K562 (cell line): ENCODE data around the gene PTPRF. TPM values are rescaled to one million over a fixed set of nuclear protein-coding genes. Genes with fewer than 3 reads are reported as not detected.

Experiments used
- BRD9 ChIP-seq: fragments of 450-650 bp; IDR thresholded peaks from 2 replicates; pipeline ENCODE4 v1.6.1; 2018; ENCODE audit warnings: low read depth; ENCODE audit not compliant: partially characterized antibody
- CHD1 ChIP-seq: fragments of 200-600 bp; sonication (generic); IDR thresholded peaks from one replicate; pipeline ENCODE4 v1.6.1; 2012; ENCODE audit warnings: mild to moderate bottlenecking, moderate library complexity, low read length, inconsistent platforms
- E2F5 ChIP-seq: sonication (generic); formaldehyde crosslinking; IDR thresholded peaks from 2 replicates; pipeline ENCODE4 v1.8.0; 2022; ENCODE audit warnings: mild to moderate bottlenecking, missing genetic modification reagents
- ELF1 ChIP-seq: fragments of 200-800 bp; sonication (Bioruptor generic); IDR thresholded peaks from 2 replicates; pipeline ENCODE4 v1.6.1; 2016; ENCODE audit warnings: missing genetic modification characterization, missing compliant biosample characterization
- ETV5 ChIP-seq: sonication (generic); formaldehyde crosslinking; IDR thresholded peaks from 2 replicates; pipeline ENCODE4 v1.4.0; 2020; ENCODE audit warnings: low read depth, mild to moderate bottlenecking, missing genetic modification reagents
- GATAD2B ChIP-seq: fragments of 450-650 bp; IDR thresholded peaks from 2 replicates; pipeline ENCODE4 v1.6.1; 2017; ENCODE audit warnings: mild to moderate bottlenecking, borderline replicate concordance
- HDAC1 ChIP-seq, 2 experiments: fragments of 450-650 bp; IDR thresholded peaks; 2 replicates each; pipeline ENCODE4 v1.6.1; 2016 to 2017; ENCODE audit warnings: inconsistent platforms in 1 of 2, mild to moderate bottlenecking in 1 of 2, moderate library complexity in 1 of 2
- HES1 ChIP-seq: fragments of 450-650 bp; IDR thresholded peaks from 2 replicates; pipeline ENCODE4 v1.6.1; 2016; ENCODE audit warnings: low read depth, mild to moderate bottlenecking, moderate library complexity
- MAZ ChIP-seq, 2 experiments: fragments of 450-650 bp in 1 of 2; sonication (generic) in 1 of 2; formaldehyde crosslinking; IDR thresholded peaks in 1 of 2; conservative IDR thresholded peaks in 1 of 2; 2 replicates each; pipeline versions ENCODE4 v1.4.0 to v1.5.0; 2020; ENCODE audit warnings: mild to moderate bottlenecking in 1 of 2, missing genetic modification reagents in 1 of 2
- MECOM ChIP-seq: fragments of 250-450 bp; sonication (Bioruptor Pico); IDR thresholded peaks from 2 replicates; pipeline ENCODE4 v1.8.0; 2022; ENCODE audit warnings: inconsistent platforms
- PCBP1 ChIP-seq: fragments of 200-400 bp; formaldehyde crosslinking; IDR thresholded peaks from 2 replicates; pipeline ENCODE4 v1.6.1; 2018; ENCODE audit warnings: mild to moderate bottlenecking, low read depth, low read length; ENCODE audit not compliant: poor library complexity, severe bottlenecking
- PCBP2 ChIP-seq: fragments of 200-400 bp; formaldehyde crosslinking; IDR thresholded peaks from 2 replicates; pipeline ENCODE4 v1.6.1; 2018; ENCODE audit warnings: low read length, low read depth, mild to moderate bottlenecking, moderate library complexity; ENCODE audit not compliant: poor library complexity, severe bottlenecking
- POLR2H ChIP-seq: IDR thresholded peaks from 2 replicates; pipeline ENCODE4 v1.6.1; 2016; ENCODE audit warnings: missing genetic modification characterization, low read depth, mild to moderate bottlenecking, control low read depth, missing compliant biosample characterization, moderate library complexity
- PYGO2 ChIP-seq: fragments of 450-650 bp; IDR thresholded peaks from 2 replicates; pipeline ENCODE4 v1.6.1; 2016; ENCODE audit warnings: mild to moderate bottlenecking, missing genetic modification characterization, moderate library complexity, missing compliant biosample characterization
- RB1 ChIP-seq: fragments of 450-650 bp; IDR thresholded peaks from 2 replicates; pipeline ENCODE4 v1.6.1; 2017; ENCODE audit warnings: low read depth, mild to moderate bottlenecking
- RBM14 ChIP-seq: fragments of 200-400 bp; formaldehyde crosslinking; IDR thresholded peaks from 2 replicates; pipeline ENCODE4 v1.6.1; 2018; ENCODE audit warnings: low read depth, mild to moderate bottlenecking, low read length, moderate library complexity, borderline replicate concordance; ENCODE audit not compliant: insufficient read depth
- SPI1 ChIP-seq: IDR thresholded peaks from 2 replicates; pipeline ENCODE4 v1.6.1; 2011; ENCODE audit warnings: low read depth, low read length, control low read depth, borderline replicate concordance
- SREBF2 ChIP-seq: sonication (generic); formaldehyde crosslinking; IDR thresholded peaks from 2 replicates; pipeline ENCODE4 v1.4.0; 2020; ENCODE audit warnings: mild to moderate bottlenecking, missing genetic modification reagents
- TARDBP ChIP-seq: fragments of 450-650 bp; IDR thresholded peaks from 2 replicates; pipeline ENCODE4 v1.6.1; 2016
- TCF15 ChIP-seq: fragments of 250-450 bp; sonication (Bioruptor Pico); IDR thresholded peaks from 2 replicates; pipeline ENCODE4 v1.8.0; 2022; ENCODE audit warnings: moderate library complexity, mild to moderate bottlenecking, inconsistent platforms
- TEAD4 ChIP-seq, 2 experiments: sonication (generic) in 1 of 2; formaldehyde crosslinking in 1 of 2; IDR thresholded peaks; 2 replicates each; pipeline versions ENCODE4 v1.6.1 to v1.8.0; 2012 to 2022; ENCODE audit warnings: borderline replicate concordance in 1 of 2, inconsistent platforms in 1 of 2, low read length in 1 of 2, mild to moderate bottlenecking in 1 of 2, missing genetic modification reagents in 1 of 2
- TRIM28 ChIP-seq: fragments of 450-650 bp; IDR thresholded peaks from 2 replicates; pipeline ENCODE4 v1.6.1; 2017
- ZNF408 ChIP-seq: fragments of 250-450 bp; sonication (Bioruptor Pico); IDR thresholded peaks from 2 replicates; pipeline ENCODE4 v1.4.0; 2020; ENCODE audit warnings: low read depth, mild to moderate bottlenecking, moderate library complexity
- ZNF41 ChIP-seq: fragments of 250-450 bp; sonication (Bioruptor Pico); conservative IDR thresholded peaks from 2 replicates; pipeline ENCODE4 v1.4.0; 2020; ENCODE audit warnings: mild to moderate bottlenecking
- ZNF561 ChIP-seq: fragments of 450-650 bp; formaldehyde crosslinking; conservative IDR thresholded peaks from 2 replicates; pipeline ENCODE4 v1.4.0; 2020; ENCODE audit warnings: mild to moderate bottlenecking, moderate library complexity
- polyA plus RNA-seq, 8 experiments: library from polyadenylated mRNA; depleted of rRNA in 4 of 8; stranded (reverse) in 5 of 8; unstranded in 3 of 8; fragments of >200 nt; fragmentation: Nextera tagmentation in 2 of 8; fragmentation: Illumina TruSeq in 1 of 8; extraction: Ambion mirVana in 2 of 8; extraction: Trizol in 1 of 8; gene quantifications; 2 replicates each; pipeline versions ENCODE4 v1.2.1 to v1.2.3, GENCODE V29; 2011 to 2014; ENCODE audit warnings: inconsistent platforms in 1 of 8, missing spikeins in 1 of 8
- total RNA-seq, 7 experiments: library from RNA; depleted of rRNA in 6 of 7; stranded (reverse); fragments of >200 nt in 6 of 7; fragmentation: Illumina TruSeq in 2 of 7; extraction: Trizol in 2 of 7; gene quantifications; 2 replicates each; pipeline versions ENCODE4 v1.2.1 to v1.2.3, GENCODE V29; 2011 to 2021; ENCODE audit warnings: low replicate concordance in 1 of 7

PTPRF gene
- total and polyA plus RNA-seq, 9 of the 15 experiments (the other 6 are each of a cell fraction or from before 2014, with no cell fraction given), result 0.13 to 4.3 (median 1.1) TPM

- TF ChIP-seq TRIM28 (peak; percentile 53; the same call in 1 of the 2 replicates), ETV5 (CRISPR knock-in tag) (peak; percentile 59; the same call in 1 of the 2 replicates), ZNF408 (CRISPR knock-in tag) (no peak), TARDBP (peak; percentile 36; the same call in 1 of the 2 replicates), CHD1 (peak; percentile 84), E2F5 (CRISPR knock-in tag) (peak; percentile 25; the same call in 1 of the 2 replicates), POLR2H (tag) (peak; percentile 98), TCF15 (0 out of 2 replicates have a peak, but pooled peaks have one; percentile 33), SREBF2 (no peak), RB1 (peak; percentile 49; the same call in 1 of the 2 replicates), PCBP1 (no peak), HES1 (no peak), HDAC1 (IDR thresholded peaks at IDR 0.05) (peak; percentile 64 to 94; a peak in 3 of 4 replicates), ZNF561 (CRISPR knock-in tag) (0 out of 2 replicates have a peak, but pooled peaks have one; percentile 47), GATAD2B (peak; percentile 54; the same call in 1 of the 2 replicates), ZNF41 (0 out of 2 replicates have a peak, but pooled peaks have one; percentile 57), SPI1 (no peak), BRD9 (no peak), TEAD4 (IDR thresholded peaks at IDR 0.05; ENCODE audit: low read length) (no peak), TEAD4 (CRISPR knock-in tag; IDR thresholded peaks at IDR 0.05; ENCODE audit: borderline replicate concordance) (no peak), MAZ (CRISPR knock-in tag; conservative IDR thresholded peaks at IDR 0.05 in 1 of 2, IDR thresholded peaks at IDR 0.05 in 1 of 2) (peak; percentile 90 to 98), RBM14 (no peak), ELF1 (tag) (no peak), PCBP2 (no peak), MECOM (CRISPR knock-in tag) (no peak), PYGO2 (tag) (no peak)
These were observed 119.8 kb downstream of the PTPRF start (continued) for GRCh38 chr1:43650310-43651085.
